Measurements from ENCODE around the gene VSNL1. TPM values are rescaled to one million over a fixed set of nuclear protein-coding genes. Genes with fewer than 3 reads are reported as not detected.

Gene VSNL1
- polyA plus RNA-seq, 1 of the 3 experiments (the other 2 are of a cell fraction) = 1.3 TPM

DNA sequence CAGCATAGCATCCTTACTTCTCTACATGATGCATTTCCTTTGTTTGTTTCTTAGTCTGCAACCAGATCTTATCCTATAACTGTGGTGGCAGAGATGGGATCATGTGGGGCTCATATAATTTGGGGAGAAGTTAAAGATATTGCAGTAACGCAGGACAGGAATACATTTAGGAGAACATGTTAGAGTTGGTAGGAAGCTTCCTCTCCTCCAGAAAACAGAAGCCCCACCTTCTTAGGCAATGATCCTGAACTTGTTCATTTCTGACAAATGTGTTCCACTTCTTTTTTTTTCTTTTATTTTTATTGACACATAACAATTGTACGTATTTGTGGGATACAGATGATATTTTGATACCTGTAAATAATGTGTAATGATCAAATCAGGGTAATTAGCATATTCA is 99.9 kb downstream of the VSNL1 start:
- peaks cover 11% of the 10 kb centered on the region for H3F3A ChIP-seq (replicated peaks; ENCODE audit: insufficient read depth)
- H3K4me2 ChIP-seq = no peak overlapping the region
- CTCF ChIA-PET = interaction anchor here (0.7 to 1.4 kb wide), 4 partner anchors 31 to 1027 kb away, joined by 3 to 6 read pairs (median 3); no protein-coding TSS in a partner anchor
- no peak overlapping the region for H3K9ac ChIP-seq
- no peaks in the 10 kb centered on the region for H3K9me3 ChIP-seq
- WGBS (ENCODE audit: low lambda C conversion rate) = 96% methylated on average over 2 of the region's 2 CpGs
- no peak overlapping the region for H2AFZ ChIP-seq (ENCODE audit: low read depth)
- no peaks in the 10 kb centered on the region for H3K27me3 ChIP-seq (ENCODE audit: insufficient read depth)
- no peaks in the 10 kb centered on the region for H3K79me2 ChIP-seq (ENCODE audit: insufficient read depth)
- no peak overlapping the region for H3K4me3 ChIP-seq (ENCODE audit: low read depth in 2 of 2, low read length in 1 of 2)
- H3K27ac ChIP-seq (ENCODE audit: low read depth in 2 of 2, low read length in 1 of 2) = no peak overlapping the region
- POLR2A ChIA-PET = no interaction called here
- DNase-seq = no peak
- H3K36me3 ChIP-seq (replicated peaks in 1 of 2; ENCODE audit: control insufficient read depth in 1 of 2, insufficient read depth in 2 of 2, low read length in 1 of 2) = no peaks in the 10 kb centered on the region
- TF ChIP-seq FOXJ3 (CRISPR knock-in tag; IDR thresholded peaks at IDR 0.05) (no peak), RCOR1 (IDR thresholded peaks at IDR 0.05; ENCODE audit: low read length) (no peak), GABPA (IDR thresholded peaks at IDR 0.05; ENCODE audit: low read depth) (no peak), RFX5 (IDR thresholded peaks at IDR 0.05; ENCODE audit: low read length) (no peak), MEF2A (IDR thresholded peaks at IDR 0.05; ENCODE audit: borderline replicate concordance, low read depth) (no peak), FOSL2 (IDR thresholded peaks at IDR 0.05; ENCODE audit: borderline replicate concordance, low read depth) (no peak), GATA2 (CRISPR knock-in tag; IDR thresholded peaks at IDR 0.05) (no peak), CHD2 (IDR thresholded peaks at IDR 0.05; ENCODE audit: low read length, partially characterized antibody) (no peak), JUND (IDR thresholded peaks at IDR 0.05) (no peak), POLR2AphosphoS5 (IDR thresholded peaks at IDR 0.05; ENCODE audit: low read depth, low read length) (no peak), RXRA (IDR thresholded peaks at IDR 0.05; ENCODE audit: borderline replicate concordance, low read depth) (no peak), EP300 (IDR thresholded peaks at IDR 0.05; ENCODE audit: borderline replicate concordance in 1 of 2, low read depth in 1 of 2, low read length in 1 of 2) (no peak), NFIC (IDR thresholded peaks at IDR 0.05; ENCODE audit: borderline replicate concordance) (no peak), EZH2phosphoT487 (IDR thresholded peaks at IDR 0.05; ENCODE audit: borderline replicate concordance, low read depth) (no peak)
- TF ChIP-seq, protein P1, sequence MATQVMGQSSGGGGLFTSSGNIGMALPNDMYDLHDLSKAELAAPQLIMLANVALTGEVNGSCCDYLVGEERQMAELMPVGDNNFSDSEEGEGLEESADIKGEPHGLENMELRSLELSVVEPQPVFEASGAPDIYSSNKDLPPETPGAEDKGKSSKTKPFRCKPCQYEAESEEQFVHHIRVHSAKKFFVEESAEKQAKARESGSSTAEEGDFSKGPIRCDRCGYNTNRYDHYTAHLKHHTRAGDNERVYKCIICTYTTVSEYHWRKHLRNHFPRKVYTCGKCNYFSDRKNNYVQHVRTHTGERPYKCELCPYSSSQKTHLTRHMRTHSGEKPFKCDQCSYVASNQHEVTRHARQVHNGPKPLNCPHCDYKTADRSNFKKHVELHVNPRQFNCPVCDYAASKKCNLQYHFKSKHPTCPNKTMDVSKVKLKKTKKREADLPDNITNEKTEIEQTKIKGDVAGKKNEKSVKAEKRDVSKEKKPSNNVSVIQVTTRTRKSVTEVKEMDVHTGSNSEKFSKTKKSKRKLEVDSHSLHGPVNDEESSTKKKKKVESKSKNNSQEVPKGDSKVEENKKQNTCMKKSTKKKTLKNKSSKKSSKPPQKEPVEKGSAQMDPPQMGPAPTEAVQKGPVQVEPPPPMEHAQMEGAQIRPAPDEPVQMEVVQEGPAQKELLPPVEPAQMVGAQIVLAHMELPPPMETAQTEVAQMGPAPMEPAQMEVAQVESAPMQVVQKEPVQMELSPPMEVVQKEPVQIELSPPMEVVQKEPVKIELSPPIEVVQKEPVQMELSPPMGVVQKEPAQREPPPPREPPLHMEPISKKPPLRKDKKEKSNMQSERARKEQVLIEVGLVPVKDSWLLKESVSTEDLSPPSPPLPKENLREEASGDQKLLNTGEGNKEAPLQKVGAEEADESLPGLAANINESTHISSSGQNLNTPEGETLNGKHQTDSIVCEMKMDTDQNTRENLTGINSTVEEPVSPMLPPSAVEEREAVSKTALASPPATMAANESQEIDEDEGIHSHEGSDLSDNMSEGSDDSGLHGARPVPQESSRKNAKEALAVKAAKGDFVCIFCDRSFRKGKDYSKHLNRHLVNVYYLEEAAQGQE (IDR thresholded peaks at IDR 0.05; ENCODE audit: low read depth, low read length) = no peak
- TF ChIP-seq, protein P2, sequence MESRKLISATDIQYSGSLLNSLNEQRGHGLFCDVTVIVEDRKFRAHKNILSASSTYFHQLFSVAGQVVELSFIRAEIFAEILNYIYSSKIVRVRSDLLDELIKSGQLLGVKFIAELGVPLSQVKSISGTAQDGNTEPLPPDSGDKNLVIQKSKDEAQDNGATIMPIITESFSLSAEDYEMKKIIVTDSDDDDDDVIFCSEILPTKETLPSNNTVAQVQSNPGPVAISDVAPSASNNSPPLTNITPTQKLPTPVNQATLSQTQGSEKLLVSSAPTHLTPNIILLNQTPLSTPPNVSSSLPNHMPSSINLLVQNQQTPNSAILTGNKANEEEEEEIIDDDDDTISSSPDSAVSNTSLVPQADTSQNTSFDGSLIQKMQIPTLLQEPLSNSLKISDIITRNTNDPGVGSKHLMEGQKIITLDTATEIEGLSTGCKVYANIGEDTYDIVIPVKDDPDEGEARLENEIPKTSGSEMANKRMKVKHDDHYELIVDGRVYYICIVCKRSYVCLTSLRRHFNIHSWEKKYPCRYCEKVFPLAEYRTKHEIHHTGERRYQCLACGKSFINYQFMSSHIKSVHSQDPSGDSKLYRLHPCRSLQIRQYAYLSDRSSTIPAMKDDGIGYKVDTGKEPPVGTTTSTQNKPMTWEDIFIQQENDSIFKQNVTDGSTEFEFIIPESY (IDR thresholded peaks at IDR 0.05; ENCODE audit: borderline replicate concordance, low read depth) = no peak
- TF ChIP-seq, protein P3, sequence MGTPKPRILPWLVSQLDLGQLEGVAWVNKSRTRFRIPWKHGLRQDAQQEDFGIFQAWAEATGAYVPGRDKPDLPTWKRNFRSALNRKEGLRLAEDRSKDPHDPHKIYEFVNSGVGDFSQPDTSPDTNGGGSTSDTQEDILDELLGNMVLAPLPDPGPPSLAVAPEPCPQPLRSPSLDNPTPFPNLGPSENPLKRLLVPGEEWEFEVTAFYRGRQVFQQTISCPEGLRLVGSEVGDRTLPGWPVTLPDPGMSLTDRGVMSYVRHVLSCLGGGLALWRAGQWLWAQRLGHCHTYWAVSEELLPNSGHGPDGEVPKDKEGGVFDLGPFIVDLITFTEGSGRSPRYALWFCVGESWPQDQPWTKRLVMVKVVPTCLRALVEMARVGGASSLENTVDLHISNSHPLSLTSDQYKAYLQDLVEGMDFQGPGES (IDR thresholded peaks at IDR 0.05; ENCODE audit: low read depth, low read length) = no peak
- TF ChIP-seq, protein P4, sequence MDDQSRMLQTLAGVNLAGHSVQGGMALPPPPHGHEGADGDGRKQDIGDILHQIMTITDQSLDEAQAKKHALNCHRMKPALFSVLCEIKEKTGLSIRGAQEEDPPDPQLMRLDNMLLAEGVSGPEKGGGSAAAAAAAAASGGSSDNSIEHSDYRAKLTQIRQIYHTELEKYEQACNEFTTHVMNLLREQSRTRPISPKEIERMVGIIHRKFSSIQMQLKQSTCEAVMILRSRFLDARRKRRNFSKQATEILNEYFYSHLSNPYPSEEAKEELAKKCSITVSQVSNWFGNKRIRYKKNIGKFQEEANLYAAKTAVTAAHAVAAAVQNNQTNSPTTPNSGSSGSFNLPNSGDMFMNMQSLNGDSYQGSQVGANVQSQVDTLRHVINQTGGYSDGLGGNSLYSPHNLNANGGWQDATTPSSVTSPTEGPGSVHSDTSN (IDR thresholded peaks at IDR 0.05) = no peak
- no peaks in the 10 kb centered on the region for H3K9me2 ChIP-seq
- H3K4me1 ChIP-seq (ENCODE audit: control insufficient read depth in 1 of 2, insufficient read depth in 2 of 2, low read depth in 1 of 2, low read length in 1 of 2) = peaks cover 4 to 25% of the 10 kb centered on the region in 2 experiments; a peak in 3 of 4 replicates
- H4K20me1 ChIP-seq (ENCODE audit: insufficient read depth) = no peaks in the 10 kb centered on the region

Data from SK-N-SH (cell line).